GM18909 (cell line): ENCODE measurements around the gene KATNIP.

Source experiments
- ATAC-seq: cut with Tn5 transposase; IDR thresholded peaks from one replicate; pipeline ENCODE4 v1.9.1; 2021; ENCODE audit warnings: mild to moderate bottlenecking; ENCODE audit not compliant: unreplicated experiment, poor library complexity

The KATNIP gene

DNA sequence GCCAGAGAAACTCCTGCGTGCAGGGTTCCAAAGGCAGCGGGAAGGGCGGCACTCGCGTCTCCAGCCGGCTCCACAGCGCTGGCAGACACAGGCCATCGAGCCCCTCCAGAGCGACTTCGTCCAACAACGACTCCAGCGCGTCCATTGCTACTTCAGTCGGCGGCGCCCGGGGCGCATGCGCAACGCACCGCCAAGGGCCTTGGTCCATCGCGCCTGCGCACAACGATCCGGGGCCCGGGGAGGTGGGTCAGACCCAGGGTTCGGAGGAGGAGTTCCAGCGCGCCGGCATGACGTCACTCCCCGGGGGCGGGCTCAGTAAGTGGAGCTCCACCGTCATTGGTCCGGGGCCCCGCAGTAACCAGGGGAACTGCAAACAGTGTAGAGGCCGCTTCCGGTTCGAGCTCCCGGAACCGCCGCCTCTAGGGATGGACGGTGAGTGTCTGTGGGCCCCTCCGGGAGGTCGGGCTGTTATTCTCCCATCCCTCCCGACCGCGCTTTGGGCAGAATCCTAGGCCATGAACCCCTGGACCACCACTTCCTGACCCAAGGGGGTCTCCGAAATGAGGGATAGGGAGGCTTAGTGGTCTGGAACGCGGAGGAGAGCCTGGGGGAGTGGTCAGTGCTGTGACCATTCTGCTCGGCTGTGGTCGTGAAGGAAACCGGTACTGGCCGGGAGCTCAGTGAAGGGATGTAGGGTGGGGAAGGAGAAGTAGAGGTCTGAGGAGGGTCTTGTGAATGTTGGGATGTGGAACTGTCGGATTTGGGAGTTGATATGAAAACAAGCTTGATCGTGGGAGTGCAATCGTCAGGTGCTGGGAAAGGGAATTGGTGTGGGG, at the start of gene KATNIP, which contains the start of gene GTF3C1:
TSS of gene KATNIP (plus strand) at position 399 of the 836 bp plus-strand sequence. CDS start at position 426, 27 bp downstream.
TSS of gene GTF3C1 (minus strand) at position 168 of the 836 bp plus-strand sequence. CDS start at position 145, 23 bp downstream.
- peak; percentile 97 for ATAC-seq

DNA sequence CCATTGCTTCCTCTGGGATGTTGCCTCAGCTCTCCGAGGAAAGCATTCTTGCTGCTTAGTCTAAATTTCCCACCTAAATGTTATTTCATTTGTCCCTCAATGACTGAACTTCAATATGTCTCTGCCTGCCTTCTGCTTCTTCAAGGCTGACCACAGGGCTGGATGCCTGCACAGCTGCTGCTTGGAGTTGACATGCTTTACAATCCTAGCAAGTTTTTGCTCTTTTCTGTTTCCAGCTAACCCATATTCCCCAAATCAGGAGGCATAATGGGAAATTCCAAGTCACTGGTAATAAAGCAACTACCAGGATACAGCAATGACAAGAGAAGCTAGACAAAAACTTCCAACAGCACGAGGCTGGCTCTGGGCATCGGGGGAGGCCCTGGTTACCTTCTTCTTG, 49.1 kb upstream of the KATNIP start:
- ATAC-seq: no peak

DNA sequence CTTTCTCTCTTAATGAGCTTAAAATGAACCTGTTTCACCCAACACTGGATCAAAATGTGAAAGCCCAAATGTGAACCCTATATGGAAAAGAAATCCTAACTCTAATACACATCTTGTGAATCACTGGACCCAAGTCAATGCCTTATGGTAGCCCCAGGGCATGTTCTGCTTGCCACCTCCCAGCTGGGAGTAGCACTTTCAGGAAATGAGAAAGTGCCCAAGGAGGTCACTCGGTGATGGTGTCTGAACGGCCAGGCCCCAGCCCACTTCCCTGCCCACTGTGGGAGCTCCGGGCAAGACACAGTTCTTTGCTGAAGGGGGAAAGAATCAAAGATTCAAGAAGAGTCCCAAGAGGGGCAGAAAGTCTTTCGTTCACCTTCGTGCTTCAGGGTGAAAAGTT, 46.3 kb upstream of the KATNIP start:
- ATAC-seq: no peak

DNA sequence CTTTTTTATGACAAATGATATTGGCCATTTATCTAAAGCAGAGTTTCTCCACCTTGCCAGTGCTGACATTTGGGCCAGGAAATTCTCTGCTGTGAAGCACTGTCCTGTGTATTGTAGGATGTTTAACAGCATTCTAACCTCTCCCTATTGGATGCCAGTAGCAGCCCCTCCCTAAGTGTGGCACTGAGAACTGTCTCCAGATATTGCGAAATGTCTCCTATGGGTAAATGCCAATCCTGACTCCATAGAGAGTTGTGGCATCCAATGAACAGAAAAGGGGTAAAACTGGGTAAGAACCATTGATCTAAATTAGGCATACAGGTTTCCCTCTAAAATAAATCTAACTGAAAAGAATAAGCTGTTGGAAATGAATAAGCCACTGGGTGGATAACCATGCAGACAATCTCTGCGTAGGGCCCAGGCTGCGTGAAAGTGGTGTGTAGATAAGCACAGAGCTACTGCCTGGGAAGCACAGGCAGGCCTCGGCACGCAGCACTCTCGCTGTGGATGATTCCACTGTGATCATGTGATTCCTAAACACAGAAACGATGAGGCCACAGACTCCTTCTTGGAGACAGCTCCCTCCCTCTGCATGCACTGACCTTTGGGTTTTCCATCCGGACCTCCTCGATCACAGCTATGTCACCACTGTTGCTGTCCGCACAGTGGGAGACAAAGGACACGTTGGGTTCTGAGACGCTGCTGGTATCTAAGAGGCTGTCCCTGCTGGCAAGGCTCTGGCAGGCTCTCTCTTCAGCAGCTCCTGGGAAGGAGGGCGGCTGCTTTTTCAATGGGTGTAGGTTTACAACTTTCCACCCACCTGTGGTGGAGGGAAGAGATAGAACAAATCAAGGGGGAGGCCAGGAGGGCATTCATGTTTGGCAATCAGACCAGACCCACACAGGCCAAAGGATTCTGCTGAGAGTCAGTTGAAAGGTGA, 44.4 kb upstream of the KATNIP start:
- ATAC-seq: no peak

DNA sequence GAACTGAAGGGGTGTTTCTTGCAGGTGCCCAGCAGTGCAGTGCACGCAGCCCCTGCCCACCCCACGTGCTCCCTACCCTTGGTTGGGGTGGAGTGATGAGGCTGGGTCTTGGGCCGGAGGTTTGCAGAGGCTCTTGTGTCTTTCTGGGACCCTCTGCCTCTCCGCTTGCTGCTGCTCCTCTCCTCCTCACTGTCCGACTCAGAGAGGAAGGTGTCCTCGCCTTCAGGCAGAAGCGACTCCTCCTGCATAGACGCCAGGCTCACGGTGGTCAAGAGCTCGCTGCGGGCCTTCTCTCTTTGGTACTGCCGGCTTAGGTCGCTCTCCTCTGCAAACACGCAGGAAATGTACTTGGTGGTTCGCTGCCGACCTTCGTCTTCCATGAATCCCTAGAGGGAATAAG, 43.2 kb upstream of the KATNIP start:
- ATAC-seq: no peak

DNA sequence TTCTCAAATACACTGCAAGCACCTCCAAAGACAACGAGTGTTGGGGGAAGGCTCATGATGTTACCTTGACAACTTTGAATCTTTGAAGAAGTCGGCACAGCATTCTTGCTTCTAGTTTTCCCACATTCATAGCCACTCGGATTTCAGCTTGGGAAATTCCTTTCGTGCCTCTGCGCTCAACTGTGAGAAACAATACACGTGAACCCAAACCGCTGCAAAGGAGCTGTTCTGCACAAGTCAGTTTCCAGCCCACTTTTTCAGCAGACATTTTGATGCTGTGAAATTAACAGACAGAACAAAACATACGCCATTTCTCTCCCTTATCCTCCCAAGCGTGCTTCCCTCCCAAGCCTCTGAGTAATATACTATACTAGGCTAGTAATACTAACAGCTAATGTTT, 41.5 kb upstream of the KATNIP start:
- ATAC-seq: no peak

DNA sequence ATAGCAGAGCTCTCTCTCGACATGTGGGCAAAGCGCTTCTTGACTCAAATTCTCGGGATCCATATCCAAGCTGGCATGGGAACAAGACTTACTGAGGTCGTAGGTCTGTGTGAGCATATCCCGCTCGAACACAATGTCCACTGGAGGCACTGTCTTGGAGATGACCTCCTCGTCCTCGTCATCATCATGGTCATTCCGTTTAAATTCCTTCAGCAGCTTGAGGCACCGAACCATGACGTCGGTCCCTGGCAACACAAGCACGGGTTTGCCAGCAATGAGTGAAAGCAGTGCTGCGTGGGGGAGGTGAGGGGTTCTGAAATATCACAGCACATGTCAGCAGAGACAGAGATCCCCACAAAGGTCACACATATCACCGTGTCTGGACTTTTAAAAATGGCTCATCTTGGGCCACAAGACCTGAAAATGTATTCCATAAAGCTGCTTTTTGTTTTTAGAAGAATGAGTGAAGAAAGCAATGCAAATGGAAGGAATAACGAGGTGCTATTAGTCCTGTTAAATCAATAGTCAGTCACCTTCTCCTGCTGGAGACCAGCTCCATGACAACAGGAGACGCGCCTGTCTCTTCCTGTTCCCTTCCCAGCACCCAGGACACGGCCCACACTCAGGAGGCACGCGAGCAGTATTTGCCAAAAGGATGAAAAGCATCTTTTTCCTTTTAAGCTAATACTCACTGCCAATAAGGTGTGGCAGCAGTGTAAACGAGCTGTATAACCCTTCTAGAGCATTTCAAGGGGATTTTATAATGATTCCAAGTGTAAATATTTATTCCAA, 38.1 kb upstream of the KATNIP start:
- no peak for ATAC-seq

DNA sequence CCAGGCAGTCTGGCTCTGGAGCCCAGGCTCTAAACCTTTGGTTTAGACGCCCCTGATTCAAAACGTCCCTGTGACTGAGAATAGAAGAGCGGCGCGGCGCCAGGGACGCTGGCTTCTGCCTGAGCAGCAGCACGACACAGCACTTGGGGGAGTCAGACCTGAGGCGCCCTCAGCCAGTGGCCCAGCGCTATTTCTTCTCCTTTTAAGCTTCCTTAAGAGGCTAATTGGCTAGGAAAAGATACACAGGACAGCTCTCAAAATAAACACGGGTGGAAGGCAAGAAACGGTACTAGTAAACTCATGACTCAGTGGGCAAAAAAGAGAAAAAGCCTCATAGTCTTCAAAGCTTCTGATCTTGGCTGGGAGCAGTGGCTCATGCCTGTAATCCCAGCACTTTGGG, 35.1 kb upstream of the KATNIP start:
- ATAC-seq: no peak

DNA sequence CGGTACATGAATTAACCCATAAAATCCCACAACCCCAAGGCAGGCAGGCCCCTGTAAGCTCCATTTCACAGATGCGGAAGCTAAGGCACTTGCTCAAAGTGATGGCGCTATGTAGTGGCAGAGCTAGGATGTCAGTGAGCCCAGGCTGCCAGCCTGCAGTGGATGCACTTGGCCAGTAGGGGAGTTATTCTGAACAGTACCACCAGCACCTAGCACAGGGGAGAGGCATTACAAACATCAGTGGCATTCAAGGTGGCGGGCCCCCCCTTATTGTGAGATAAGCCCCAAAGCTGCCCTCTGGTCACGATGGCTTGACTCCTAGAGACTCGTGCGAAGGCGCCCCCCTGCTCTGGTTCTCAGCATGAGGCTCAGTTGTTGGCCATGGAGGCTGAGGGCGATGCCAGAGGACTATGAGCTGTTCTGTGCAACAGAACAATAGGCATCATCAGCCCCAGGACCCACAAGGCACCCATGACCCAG, 34.0 kb upstream of the KATNIP start:
- no peak for ATAC-seq

DNA sequence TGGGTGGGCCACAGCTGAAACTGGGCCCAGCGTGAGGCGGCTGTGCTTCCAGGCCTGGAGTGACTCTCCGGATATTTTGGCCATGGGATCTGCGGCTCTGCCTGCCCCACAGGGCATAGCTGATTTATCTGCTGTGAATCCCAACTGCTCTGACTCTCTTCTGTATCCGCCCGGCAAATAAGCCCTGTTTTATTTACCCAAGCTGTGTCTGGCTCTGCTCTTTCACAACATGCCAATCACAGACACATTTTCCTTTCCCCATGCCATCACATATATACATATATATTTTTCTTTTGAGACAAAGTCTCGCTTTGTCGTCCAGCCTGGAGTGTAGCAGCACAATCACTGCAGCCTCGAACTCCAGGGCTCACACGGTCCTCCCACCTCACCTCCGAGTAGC, 33.6 kb upstream of the KATNIP start:
- ATAC-seq: no peak

DNA sequence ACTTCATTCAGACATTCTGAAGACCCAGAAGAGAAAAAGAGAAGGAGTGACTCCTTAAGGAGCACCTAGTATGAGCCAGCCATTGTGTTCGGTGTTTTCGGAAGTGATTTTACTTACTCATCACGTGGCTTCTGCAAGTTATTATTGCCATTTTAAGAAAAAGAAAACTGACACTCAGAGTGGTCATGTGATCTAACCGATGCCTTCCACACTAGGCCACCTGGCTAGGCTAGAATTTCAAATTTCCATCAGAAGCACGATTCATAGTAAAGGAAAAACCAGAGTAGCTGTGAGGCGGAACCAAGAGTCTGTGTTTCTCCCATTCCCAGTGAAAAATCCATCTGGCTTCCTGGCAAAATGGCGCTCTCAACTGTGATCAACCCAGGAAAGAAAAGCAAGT, 32.3 kb upstream of the KATNIP start:
- ATAC-seq: no peak

DNA sequence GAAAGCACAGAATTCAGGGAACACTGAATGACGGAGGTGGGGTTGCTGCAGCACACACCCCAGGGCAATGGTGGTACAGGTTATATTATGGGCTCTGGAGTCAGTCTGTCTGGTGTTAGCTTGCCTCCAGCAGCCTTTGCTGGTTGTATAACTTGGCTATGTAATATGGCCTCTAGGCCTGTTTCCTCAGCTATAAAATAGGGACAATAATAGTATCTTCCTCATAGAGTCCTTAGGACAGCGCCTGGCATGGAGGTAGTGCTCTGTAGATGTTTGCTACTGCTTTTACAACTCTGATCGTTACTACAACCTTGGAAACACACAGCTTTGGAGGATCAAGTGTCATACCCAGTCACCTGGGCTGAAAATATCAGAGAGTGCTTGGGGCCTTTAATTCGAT, 31.7 kb upstream of the KATNIP start:
- no peak for ATAC-seq

DNA sequence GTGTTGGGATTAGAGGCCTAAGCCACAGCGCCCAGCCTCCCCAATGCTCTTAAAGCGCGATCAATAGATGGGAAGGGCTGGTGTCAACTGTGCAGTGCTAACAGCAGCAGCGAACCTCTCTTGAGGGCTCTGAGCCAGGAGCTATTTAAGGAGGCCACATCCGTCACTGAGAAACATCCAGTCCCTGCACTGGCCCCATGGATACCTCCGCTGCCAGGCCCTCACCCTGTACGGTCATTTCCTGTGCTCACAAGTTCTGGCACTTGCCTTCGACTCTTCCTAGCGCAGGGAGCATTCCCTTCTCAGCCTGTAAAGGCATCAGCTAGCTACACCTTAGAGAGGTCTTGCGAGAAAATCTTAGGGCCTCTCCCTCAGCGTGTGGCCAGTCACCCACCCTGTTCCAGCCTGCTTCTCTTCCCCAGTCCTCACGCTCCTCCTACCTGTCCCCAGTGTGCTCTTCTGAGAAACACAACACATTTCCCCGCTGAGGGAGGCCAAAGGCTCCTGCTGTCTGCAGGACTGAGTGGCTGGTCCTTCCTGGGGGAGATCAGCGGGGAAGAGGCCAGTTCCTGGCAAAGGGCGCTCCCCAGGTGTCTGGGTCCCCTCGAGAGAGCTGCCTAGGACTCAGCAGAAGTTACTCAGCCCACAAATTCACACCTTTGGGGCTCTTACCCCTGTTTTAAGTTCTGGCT, 28.8 kb upstream of the KATNIP start:
- no peak for ATAC-seq

DNA sequence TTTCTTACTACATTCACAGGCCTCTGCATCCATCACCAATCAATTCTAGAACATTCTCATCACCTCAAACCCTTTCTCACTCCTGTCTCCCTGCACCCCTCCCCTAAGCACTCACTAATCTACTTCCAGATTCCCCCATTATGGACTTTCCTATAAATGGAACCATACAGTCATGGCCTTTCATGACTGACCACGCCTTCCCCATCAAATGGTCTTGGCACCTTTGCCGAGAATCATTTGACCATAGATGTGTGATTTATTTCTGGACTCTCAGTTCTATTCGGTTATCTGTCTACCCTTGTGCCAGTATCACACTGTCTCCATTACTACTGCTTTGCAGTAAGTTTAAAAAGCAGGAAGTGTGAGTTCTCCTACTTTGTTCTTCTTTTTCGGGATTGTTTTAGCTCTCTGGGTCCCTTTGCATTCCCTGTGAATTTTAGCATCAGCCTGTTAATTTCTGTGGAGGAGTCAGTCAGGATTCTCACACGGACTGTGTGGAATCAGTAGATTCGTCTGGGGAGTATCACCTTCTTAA, 27.7 kb upstream of the KATNIP start:
- no peak for ATAC-seq

DNA sequence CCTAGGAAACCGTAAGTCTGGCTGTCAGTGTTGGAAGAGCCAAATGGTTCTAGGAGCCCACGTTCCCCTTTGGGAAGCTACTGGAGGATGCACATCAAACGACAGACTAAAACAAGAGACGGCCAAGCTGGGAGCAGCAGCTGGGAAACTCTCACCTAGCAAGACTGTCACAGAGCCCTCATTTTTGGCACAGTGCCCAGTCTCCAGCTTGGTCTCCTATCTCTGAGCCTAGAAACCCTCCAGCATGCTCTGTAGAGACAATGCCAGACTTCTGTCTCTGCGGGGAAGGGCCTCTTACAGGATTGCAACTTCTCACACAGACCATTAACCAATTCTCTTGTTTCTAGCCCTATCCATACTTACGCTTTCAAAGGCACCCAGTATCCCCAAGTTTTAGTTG, 23.8 kb upstream of the KATNIP start:
- no peak for ATAC-seq

DNA sequence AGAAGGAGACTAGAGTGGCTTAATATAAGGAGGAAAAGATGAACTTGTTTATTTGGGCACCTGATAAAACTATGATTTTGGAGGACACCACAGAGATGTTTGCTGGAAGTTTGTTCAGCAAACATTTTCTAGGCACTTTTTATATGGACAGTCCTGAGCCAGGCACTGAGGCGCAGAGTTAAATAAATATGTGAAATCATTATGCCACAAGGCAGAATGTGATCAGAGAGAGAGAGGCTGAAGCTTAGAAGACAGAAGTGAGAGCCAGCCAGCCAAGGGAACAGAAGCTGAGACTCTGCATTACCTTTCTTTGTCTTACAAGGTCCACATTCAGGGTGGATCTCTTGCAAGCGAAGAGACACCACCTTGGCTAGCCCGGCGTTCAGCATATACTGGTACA, 21.6 kb upstream of the KATNIP start:
- no peak for ATAC-seq

DNA sequence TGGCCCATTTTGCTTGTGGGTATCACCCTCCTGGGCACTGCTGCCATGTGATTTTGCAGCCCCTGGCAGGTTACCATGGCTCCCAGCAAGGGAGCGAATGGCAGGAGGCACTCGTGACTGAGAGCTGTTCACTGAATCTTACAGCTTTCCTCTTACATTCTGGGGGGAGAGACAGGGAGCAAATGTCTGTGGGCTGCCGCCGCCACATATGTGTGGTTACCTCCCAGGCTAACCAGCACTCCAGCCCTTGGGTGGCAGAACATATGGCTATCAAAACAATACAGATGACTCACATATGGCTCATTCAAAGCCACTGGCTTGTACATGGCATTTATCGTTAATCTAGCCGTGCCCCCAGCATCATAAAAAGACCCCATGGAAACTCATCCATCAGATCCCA, 20.0 kb upstream of the KATNIP start:
- no peak for ATAC-seq

DNA sequence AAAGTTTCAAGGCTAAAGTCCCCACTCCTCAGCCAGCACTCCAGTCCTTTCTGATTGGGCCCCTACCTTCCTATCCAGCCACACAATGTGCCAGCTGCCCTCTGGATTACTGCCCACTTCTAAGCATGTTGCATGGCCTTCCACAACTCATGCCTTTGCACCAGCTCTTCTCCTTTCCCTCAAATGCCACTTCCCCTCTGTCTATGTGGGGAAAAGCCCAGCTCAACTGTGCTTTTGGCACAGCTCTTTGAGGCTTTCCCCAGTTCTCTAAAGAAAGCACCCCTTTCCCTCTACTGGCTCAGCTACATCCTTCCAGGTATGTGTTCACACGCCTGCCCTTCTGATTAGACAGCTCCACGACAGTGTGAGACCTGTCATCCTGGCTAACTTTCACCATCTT, 18.8 kb upstream of the KATNIP start:
- ATAC-seq: no peak
